Hematopoietic multipotent progenitor cell treated with erythropoietin and hydrocortisone succinate and interleukin-3 and kit ligand, for 6 days (in vitro differentiated cells): ENCODE results near the gene CORO2A.

Experiments used
- DNase-seq: peaks from one replicate; pipeline ENCODE4 v3.0.0-alpha.2; 2015

Gene CORO2A, protein sequence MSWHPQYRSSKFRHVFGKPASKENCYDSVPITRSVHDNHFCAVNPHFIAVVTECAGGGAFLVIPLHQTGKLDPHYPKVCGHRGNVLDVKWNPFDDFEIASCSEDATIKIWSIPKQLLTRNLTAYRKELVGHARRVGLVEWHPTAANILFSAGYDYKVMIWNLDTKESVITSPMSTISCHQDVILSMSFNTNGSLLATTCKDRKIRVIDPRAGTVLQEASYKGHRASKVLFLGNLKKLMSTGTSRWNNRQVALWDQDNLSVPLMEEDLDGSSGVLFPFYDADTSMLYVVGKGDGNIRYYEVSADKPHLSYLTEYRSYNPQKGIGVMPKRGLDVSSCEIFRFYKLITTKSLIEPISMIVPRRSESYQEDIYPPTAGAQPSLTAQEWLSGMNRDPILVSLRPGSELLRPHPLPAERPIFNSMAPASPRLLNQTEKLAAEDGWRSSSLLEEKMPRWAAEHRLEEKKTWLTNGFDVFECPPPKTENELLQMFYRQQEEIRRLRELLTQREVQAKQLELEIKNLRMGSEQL

GRCh38 chr9:98192503-98193335 is at the start of gene CORO2A:
CORO2A (minus strand) TSS chr9:98192637; CDS start chr9:98157660, 34,977 bp downstream.
- DNase-seq = peak; percentile 79

DNA sequence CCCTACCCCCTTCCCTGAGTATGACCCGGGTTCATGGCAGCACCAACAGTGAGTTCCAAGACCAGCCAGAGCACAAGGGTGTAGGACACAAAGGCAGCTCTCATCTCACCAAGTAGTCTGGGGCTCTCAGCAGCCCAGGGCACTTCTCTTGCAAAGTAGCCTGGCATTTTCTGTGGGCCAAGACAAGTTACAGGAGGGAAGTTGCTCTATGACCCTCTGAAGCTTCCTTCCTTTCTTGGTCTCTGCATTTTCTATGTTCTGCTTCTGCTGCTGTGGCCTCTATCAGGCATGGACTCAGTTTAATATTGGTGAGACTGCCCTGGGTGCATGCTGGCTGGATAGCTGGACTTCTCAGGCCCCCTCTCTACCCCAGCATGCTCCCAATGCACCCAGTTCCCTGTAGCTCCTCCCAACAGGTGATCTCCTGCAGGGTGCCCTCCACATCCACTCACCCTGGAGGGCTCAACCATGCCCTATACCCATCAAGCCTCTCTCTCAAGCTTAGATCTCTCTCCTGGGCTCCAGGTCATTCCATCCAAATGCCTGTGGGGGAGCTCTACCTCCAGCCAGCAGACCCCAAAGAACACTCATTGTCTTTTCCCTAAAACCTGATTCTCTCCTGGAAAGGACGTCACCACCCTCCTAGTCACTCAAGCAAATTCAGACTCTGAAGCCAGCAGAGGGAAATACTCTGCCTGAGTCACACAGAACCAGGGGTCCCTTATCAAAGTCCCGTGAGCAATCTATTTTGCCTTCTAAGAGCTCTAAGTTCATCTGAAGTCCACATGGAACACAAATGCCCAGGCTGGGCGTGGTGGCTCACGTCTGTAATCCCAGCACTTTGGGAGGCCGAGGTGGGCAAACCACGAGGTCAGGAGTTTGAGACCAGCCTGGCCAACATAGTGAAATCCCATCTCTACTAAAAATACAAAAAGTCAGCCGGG is 49.2 kb upstream of the CORO2A start:
- peak; percentile 25 for DNase-seq

DNA sequence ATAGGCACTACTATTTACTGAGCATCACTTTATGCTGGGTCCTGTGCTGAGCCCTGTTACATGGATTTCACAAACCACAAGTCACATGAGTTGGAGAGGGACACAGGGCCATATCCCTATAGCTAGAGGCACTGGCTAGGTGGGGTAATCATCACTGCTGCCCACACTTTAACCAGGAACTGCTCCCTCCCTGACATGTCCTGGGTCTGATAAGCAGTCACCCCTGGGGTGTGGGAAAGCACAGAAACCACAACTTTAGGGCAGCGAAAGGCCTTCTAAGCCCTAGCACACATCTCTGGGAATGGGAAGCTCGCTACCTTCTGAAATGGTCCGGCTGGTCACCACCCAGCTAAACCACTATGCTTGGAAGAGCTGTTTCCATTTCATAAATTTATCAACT is 48.0 kb upstream of the CORO2A start:
- DNase-seq = peak; percentile 90

GRCh38 chr9:98236901-98237487 is 44.6 kb upstream of the CORO2A start:
- DNase-seq = no peak

DNA sequence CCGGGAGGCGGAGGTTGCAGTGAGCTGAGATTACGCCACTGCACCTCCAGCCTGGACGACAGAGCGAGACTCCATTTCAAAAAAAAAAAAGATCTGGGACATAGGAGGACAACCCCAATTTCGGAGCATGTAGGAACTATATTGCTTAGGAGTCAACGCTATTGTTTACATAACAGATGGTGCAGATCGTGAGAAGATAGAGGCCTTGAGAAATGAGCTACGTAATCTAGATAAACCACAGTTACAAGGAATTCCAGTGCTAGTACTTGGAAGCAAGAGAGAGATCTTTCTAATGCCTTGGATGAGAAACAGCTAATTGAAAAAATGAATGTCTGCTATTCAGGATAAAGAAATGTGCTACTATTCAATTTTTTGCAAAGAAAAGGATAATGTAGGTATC is 42.7 kb upstream of the CORO2A start:
- no peak for DNase-seq

DNA sequence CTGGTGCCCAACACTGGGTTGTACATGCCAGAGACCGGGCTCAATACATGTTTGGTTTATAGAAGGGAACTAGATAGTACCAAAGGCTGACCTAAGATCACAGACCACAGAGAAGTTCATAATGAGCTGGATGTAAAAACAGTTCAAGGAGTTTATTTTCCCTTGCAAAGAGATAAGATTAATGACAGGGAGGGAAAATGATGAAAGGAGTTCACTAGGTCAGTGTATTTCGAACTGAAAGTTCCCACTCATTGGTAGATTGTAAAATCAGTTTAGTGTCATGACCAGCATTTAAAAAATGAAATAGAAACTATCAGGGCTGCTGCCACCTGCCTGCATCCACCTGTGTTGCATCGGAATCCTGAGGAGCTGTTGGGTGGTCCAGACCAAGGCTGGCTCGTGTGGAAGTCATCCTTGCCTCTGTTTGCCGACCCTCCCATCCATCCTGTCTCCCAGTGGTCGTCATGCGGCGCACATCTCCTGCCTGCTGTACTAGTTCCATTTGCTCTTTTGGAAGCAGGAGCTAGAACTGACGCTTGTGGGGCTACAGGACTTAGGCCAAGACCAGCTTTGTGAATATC is 41.9 kb upstream of the CORO2A start:
- no peak for DNase-seq

- no peak for DNase-seq
Observed at GRCh38 chr9:98232926-98233325, 40.5 kb upstream of the CORO2A start.

- DNase-seq = no peak
Observed at GRCh38 chr9:98231770-98232478, 39.5 kb upstream of the CORO2A start.

DNA sequence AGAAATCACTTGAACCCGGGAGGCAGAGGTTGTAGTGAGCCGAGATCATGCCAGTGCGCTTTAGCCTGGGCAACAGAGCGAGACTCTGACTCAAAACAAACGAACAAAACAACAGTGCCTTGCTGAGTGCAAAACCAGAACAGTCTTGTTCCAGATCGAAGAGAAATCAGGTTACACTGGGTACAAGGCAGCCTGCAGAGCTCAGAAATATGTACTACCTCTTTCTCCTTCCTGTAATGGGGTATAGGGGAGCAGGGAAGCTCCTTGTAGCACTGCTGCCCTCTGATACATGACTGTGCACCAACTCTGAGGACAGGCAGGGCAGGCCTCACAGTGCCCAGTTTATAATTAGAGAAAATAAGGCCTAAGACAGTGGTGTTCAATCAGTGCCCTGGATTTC is 38.4 kb upstream of the CORO2A start:
- no peak for DNase-seq

DNA sequence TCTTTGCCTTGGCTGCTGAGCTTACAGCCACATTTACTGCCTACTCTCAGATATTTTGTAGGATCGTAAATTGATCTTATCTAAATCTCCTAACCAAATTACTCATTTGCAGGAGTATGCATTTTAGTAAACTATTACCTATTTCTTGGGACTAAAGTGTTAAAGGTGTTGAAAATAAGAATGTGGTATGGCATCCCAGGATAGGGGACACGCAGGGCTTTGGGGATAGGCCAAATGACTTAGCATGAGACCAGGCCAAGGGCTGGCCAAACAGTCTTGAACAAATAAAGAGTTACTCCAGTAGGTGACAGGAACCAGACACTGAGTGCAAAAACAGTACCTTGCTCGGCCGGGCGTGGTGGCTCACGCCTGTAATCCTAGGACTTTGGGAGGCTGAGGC is 37.9 kb upstream of the CORO2A start:
- no peak for DNase-seq

- DNase-seq = no peak
Observed at GRCh38 chr9:98229620-98230019, 37.2 kb upstream of the CORO2A start.

- DNase-seq = no peak
Observed at GRCh38 chr9:98229090-98229395, 36.6 kb upstream of the CORO2A start.

DNA sequence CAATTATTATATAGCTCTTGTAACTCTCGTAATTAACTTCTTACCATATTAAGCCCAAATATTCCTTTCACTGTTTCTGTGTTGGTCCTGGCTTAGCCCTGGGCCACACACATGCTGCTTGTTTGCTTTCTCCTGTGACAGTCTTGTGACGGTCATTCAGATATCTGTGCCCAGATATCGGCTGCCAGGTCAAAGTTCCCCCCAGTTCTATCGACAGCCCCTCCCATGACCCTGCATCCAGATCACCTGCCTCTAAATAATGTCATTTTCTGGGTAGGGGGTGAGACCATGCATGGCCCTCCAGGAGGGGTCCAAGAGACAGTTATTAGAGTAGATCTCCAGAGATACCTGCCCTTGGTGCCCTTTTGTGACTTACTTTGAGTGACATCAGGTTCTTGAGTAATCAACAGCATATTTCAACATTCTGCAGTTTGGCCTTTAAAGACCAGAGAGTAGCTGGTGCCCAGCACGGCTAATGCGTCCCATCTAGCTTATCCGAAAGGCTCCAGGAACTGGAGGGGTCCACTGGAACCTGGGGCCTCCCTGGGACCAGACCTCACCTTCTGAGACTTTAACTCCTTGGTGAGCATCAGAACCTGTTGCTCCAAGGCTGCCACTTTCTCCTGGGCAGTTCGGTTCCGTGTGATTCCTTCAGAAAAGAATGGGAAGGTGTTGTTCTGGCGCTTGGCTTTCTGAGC is 36.1 kb upstream of the CORO2A start:
- no peak for DNase-seq

DNA sequence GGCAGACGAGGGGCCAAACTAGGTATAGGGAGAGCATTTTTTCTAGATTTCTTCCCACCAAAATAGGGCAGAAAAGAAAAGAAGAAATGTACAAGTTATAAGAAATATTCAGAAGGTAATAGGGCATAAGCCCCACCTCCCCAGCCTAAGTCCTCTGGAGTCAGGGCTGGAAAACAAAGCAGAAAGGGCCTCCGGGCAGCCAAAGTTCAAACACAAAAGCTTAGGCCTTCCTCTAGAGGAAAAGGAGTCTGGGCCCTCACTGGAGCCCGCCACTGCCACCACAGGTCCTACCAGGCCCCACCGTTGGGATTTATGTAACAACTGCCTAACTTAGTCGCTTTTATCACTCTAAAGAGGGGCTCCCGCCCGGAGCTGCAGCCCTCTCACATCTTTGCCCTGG is 35.4 kb upstream of the CORO2A start:
- no peak for DNase-seq

DNA sequence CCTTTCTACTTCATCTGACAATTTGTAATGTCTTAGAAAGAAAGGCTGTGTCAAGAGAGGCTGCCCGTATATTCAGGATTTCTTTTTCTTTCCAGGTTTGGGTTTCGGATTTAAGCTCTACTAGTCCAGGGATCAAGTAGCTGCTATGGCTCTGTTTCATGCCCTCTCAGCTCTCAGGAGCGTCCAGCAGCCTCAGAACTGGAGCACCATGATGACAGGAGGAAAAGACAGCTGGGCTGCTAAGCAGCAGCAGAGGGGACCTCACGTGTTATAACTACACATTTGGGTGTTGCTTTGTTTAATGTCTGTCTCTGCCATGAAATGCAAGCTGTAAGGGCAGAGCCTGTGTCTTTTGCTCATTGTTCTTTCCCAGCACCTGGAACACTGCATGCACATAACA is 34.5 kb upstream of the CORO2A start:
- DNase-seq = no peak

DNA sequence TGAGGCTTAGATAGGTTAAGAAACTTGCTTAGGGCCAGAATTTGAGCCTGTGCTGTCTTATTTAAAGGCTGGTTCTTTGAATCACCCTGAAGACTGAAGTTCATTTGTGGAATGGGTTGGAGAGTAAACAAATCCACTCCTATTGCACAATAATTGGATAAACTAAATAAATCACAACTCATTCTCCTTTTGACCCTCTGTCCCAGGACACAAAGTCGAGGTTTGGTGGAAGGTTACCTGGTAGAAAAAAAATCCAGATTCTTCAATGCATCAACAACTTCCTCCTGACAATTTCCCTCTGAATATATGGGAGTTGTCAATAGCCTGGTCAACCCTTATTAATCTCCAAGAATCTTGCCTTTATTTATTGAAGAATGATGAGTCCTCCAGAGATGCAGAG is 34.1 kb upstream of the CORO2A start:
- no peak for DNase-seq

GRCh38 chr9:98225015-98225442 is 32.6 kb upstream of the CORO2A start:
- peak; percentile 41 for DNase-seq

DNA sequence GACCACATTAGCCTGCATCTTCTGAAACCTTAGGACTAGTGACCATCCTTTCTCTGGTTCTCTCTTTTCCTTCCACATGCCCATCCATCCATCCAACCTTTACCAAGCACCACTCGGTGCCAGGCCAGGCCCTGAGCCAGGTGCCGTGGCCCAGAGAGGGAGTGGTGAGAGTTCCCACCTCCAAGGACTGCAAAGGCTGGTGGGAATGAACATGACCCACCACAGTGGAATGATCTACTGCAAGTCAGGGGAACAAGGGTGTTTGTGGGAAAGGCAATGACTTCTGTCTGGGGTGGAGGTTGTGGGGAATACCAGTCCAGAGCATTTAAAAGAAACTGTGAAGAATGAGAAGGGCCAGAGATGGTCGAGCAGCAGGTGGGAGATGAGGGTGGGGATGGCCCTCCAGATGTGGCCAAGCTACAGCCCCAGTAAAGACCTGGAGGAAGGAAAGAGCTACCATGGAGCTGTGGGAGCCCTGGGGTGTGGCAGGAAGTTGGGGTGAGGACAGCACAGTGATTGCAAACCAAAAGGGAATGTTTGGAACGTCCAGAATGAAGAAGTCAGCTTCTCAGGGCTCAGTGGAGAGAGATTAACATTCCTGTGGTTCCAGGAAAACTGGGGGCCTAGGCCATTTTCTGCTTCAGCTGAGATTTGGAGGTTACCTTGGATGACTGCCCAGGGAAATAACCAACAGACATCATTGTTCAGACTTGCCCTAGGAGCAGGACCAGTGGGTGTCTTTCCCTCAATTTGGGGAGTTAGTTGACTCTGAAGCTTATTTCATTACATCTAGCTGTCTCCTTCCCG is 30.7 kb upstream of the CORO2A start:
- no peak for DNase-seq

DNA sequence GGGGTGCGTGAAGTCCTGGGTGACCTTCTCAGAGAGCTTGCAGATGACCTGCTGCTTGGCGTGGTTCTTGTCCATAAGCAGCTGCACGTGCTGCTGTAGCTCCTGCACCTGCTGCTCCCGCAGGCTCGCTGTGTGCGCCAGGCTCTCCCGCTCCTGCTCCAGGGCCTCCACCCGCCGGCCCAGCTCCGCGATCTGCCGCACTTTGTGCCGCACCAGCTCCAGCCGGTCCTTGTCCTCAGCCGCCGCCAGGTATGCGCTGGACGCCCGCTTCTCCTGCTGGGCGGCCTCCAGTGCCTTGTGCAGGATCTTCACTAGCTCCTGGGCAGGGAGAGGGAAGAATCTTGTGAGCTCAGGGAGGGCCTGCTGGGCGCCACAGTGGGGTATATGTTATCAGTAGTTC is 28.5 kb upstream of the CORO2A start:
- no peak for DNase-seq

DNA sequence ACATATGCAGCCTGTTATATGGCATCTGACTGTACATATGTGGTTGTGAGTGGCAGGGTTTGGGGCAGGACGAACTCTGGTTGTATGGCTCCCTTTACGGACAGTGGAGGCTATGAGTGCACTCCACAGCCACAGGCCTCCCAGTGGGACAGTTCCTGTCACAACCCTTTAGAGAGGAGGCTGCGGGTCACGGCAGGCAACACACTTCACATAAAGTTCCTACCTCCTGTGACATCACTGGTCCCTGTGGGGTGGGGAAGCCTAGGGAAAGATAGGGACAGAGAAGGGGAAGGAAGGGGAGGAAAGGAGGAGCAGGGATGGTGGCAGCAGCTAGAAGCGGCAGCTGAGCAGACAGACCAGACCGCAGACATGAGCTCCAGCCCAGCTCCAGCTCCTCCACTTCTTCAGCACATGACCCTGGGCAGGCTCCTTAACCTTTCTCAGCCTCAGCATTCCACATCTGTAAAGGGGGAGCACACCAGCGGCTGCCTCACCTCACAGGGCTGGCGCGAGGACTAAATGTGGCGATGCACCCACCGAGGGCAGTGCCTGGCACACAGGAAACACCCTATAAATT is 27.4 kb upstream of the CORO2A start:
- DNase-seq = no peak
